Ureter (tissue), 1 donor: ENCODE measurements around the gene CYP4F8. TPM values are rescaled to one million over a fixed set of nuclear protein-coding genes. Genes with fewer than 3 reads are reported as not detected.
"Not testable (repeated sequence)": the region's sequence is repeated elsewhere in the genome, so short reads cannot be mapped to it uniquely, and the experiment has no call there.

Source experiments
- DNase-seq: peaks from one replicate; pipeline ENCODE4 v3.0.0-alpha.2; 2020; ENCODE audit warnings: low spot score
- total RNA-seq: library from RNA; stranded (reverse); gene quantifications from one replicate; pipeline ENCODE4 v1.2.4, GENCODE V29; 2023
- donor health status: DM: yes; HTN: yes; CAD: no.

Gene CYP4F8
- total RNA-seq, 1 donor from 2014 or later: 21.6 TPM

DNA sequence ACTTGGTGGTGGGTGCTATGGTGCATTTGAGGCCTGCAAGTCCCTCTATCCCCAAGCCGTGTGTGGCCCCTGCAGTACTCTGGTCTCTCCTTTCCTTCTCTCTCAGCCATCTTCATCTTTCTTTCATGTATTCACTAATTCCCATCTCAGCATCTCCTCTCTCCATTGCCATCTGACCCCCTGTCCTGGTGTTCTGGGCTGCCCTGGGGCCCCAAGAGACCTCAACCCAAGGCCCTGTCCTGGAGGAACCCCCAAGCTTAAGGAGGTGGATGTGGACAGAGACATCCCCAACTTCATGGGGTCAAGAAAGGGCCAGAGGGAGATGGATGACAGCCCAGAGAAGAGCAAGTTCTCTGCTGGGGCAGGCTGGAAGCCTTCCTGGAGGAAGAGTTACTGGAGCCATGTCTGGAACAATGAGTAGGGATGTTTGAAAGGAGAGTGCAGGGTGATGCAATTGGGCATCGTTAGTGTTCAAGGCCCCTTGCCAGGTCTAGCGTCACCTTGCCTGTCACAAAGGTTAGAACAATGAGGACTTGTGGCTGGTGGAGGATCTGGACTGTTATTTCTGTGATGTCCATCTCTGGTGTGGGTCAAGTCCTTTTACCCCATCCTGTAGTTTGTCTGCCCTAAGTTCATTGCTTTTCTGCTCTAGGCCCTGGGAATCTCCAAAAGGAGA, 29.2 kb downstream of the CYP4F8 start:
- no peak for DNase-seq

DNA sequence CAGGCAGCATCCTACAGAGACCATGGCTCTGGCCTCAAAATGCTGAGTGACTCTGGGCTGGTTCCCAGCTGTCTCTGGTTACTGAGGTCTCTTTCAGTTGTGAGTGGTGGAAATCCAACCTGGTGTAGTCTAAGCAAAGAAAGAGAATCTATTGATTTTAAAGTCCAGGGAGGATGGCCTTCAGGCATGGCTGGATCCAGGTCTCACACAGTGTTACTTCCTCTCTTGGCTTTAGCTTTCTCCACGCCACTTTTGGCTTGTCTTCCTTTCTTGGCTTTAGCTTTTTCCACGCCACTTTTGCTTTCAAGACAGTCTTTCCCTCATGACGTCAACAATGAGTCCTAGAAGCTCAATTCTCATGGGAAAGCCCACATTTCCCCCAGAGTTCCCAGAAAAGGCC, 29.8 kb downstream of the CYP4F8 start:
- DNase-seq: no peak

GRCh38 chr19:15649526-15649925, 34.5 kb downstream of the CYP4F8 start:
- no peak for DNase-seq

GRCh38 chr19:15650123-15650522, 35.1 kb downstream of the CYP4F8 start:
- not testable (repeated sequence) for DNase-seq

DNA sequence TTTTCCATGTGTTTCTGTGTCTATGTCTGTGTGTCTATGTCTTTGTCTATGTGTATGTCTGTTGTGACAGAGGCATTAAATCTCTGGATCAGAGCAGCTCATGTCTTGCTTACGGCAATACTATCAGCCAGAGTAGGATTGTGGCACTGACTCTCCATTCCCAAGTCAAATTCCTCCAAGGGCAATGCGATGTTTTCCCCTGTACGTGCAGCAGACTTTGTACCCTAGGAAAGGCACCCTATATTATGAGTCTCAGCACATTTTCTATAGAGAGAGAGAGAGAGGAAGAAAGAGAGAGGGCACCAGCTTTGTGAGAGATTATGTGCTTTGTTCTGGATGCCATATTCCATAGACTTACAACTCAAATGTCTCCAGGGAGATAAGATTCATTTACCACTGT, 36.8 kb downstream of the CYP4F8 start:
- DNase-seq: no peak

DNA sequence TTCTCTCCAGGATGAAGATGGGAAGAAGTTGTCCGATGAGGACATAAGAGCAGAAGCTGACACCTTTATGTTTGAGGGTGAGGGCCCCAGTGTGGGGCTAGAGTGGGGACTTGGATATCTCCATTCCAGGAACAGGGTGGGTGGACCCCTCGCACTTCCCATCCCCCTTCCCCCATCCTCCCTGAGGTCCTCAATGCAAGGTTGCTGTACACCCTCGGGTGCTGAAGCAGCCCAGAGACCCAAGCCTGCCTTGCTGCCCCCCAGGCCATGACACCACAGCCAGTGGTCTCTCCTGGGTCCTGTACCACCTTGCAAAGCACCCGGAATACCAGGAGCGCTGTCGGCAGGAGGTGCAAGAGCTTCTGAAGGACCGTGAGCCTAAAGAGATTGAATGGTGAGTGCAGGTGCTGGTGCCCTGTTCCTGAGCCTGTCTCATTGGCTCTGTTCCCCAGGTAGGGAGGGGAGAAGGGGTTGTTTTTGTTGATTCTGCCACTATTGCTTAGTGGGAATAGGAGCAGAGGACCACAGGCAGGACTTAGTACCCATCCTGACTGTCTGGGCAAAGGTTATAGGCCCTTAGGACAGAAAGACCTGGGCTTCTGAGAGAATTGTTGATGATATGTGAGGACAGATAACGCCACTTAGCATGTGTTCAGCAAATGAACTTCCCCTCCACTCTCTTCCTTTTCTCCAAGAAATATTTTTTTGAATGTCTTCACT, 37.7 kb downstream of the CYP4F8 start:
- DNase-seq: no peak

DNA sequence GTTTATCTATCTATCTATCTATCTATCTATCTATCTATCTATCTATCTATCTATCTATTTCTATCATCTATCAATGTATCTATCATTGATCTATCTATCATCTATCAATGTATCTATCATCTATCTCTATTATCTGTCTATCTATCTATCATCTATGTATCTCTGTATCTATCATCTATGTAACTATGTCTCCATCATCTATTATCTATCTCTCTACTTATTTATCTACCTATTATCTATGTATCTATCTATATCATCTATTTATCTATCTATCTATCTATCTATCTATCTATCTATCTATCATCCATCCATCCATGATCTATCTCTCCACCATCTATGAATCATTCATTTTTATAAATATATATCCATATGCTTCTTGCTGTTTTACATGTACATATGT, 41.4 kb downstream of the CYP4F8 start:
- DNase-seq: no peak

DNA sequence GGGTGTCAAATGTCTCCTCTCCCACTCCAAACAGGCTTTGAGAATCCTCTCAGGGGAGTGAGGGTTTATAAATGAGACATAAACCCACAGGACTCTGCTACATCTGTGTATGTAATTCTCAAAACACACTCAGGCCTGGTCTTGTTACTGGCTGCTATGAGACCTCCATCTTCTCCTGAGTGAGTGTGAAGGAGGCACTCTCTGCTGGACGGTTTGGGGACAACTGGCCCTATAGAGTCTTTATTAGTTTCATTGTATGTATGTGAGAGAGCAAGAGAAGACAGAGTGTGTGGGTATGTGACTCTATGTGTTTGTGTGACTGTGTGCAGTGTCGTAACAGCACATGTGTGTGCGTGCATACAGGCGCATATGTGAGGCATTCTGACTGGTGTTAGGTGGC, 48.2 kb downstream of the CYP4F8 start:
- no peak for DNase-seq

DNA sequence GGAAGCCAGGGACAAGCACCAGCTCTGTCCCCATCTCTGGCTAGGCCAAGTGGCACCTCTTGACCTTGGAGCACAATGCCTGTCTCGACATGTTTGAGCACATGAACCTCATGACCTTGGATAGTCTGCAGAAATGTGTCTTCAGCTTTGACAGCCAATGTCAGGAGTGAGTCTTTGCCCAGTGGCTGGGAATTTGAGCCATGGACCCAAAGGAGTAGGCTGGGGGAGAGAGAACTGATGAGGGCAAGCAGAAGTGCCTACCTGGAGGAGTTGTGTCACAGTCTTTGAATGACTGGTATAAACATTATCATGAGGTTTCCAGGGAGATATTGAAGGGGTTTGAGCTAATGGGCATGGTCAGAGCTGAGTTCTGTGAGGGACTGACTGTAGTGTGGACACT, 51.2 kb downstream of the CYP4F8 start:
- DNase-seq: no peak

DNA sequence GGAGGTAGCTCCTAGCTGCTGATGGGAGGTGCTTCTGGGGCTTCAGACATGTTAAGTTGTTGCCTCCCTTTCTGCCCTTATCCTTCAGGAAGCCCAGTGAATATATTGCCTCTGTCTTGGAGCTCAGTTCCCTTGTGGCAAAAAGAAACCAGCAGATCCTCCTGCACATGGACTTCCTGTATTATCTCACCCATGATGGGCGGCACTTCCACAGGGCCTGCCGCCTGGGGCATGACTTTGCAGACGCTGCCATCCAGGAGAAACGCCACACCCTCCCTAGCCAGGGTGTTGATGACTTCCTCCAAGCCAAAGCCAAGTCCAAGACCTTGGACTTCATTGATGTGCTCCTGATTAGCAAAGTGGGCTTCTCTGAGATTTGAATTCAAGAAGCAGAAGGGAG, 51.9 kb downstream of the CYP4F8 start:
- no peak for DNase-seq

- DNase-seq: no peak
These were observed 54.4 kb downstream of the CYP4F8 start for GRCh38 chr19:15669440-15669839.

DNA sequence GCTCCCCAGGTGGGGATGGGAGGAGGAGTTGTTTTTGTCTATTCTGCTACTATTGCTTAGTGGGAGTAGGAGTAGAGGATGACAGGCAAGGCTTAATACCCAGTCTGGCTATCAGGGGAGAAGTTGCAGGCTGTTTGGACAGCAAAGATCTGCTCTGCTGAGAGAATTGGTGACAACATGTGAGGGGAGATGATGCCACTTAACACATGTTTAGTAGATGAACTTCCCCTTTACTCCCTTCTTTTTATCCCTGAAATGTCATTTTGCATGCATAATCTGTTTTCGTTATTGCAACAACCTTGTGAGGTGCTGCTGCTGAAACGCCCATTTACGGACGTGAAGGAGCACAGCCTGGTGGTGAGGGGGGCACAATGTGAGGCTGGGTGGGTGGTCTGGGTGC, 54.9 kb downstream of the CYP4F8 start:
- DNase-seq: no peak

DNA sequence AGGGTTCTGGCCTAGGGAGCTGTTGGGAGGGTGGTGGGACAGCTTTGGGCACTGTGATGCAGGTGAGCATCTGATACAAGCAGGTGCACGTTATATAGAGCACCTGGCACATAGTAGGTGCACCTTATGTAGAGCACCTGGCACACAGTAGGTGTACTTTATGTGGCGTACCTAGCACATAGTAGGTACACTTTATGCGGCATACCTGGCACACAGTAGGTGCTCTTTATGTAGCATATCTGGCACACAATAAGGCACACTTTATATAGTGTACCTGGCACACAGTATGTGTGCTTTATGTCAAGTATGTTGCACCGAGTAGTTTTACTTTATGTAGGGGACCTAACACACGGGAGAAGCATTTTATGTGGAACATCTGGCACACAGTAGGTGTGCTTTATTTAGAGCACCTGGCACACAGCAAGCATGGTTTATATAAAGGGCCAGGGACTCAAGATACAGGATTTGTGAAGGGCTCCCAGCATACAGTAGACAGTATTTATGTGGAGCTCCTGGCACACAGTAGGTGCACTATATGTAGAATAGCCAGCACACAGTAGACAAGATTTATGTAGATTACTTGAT, 56.3 kb downstream of the CYP4F8 start:
- DNase-seq: no peak

- no peak for DNase-seq
These were observed 57.0 kb downstream of the CYP4F8 start for GRCh38 chr19:15671891-15672579.

DNA sequence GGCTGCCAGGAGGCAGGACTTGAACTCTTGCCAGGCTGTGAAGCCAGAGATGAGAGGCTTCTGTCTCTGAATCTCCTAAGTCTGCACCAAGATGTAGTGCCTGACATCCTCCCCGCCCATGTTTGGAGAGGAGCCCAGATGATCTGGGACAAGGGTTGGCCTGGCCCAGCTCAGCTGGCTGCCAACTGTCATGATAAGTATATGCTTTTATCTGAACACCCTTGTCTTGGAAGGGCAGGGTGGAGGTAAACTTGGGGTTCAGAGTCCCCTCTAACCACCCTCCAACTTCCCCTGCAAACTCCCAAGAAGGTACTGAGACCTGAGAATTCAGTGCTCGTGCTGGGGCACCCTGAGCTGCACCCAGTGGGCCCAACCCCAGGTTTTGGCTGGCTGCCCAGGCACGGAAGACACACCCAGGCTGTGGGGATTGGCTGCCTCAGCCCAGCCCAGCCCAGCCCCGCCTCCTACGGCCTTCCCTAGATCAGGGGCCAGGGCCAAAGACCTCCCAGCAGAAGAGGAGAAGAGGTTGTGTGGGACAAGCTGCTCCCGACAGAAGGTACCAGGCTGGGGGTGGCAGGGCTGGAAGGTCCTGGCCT, 57.7 kb downstream of the CYP4F8 start, which contains the start of gene CYP4F12:
Gene CYP4F12 (plus strand): TSS at position 508 of the 596 bp plus-strand sequence. CDS start 443 bp downstream, outside the sequence.
- DNase-seq: peak; percentile 94

GRCh38 chr19:15673176-15673654, 58.2 kb downstream of the CYP4F8 start:
- no peak for DNase-seq

- DNase-seq: no peak
These were observed 60.5 kb downstream of the CYP4F8 start for GRCh38 chr19:15675560-15675959.

GRCh38 chr19:15679089-15679488, 64.1 kb downstream of the CYP4F8 start:
- no peak for DNase-seq

DNA sequence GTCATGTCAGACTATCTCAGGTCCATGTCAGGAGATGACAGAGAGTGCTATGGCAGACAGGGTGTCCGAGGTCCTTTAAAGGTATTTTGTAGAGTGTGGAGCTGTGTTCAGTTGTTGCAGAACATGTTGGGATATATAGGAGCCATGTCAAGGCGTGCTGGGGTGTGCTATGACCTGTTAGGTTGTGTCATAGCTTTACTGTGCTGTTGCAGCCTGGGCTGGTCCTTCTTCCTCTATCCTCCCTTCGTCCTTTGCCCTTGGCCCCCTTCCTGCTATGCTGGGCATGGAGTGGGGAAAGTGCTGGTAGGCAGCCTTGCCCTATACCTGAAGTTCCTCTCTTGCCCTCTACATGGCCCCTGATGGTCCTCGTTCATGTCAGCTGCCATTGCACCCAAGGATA, 64.8 kb downstream of the CYP4F8 start:
- DNase-seq: not testable (repeated sequence)
